ENCODE results near the gene DESI2.

The DESI2 gene

GRCh38 chr1:244652623-244653438 is at the start of gene DESI2:
Gene DESI2 (plus strand): TSS chr1:244653126. CDS start chr1:244653314, 188 bp downstream.
- peak; percentile 96 for DNase-seq (ENCODE audit: low read depth)

- DNase-seq (ENCODE audit: low read depth), result no peak
Measured at GRCh38 chr1:244603498-244603897, 49.4 kb upstream of the DESI2 start.

- DNase-seq (ENCODE audit: low read depth), result no peak
Measured at GRCh38 chr1:244605835-244606370, 47.0 kb upstream of the DESI2 start.

- DNase-seq (ENCODE audit: low read depth), result no peak
Measured at GRCh38 chr1:244614113-244614836, 38.7 kb upstream of the DESI2 start.

- DNase-seq (ENCODE audit: low read depth), result no peak
Measured at GRCh38 chr1:244614879-244615278, 38.0 kb upstream of the DESI2 start.

GRCh38 chr1:244615301-244615700 is 37.6 kb upstream of the DESI2 start:
- no peak for DNase-seq (ENCODE audit: low read depth)

GRCh38 chr1:244626709-244627108 is 26.2 kb upstream of the DESI2 start:
- no peak for DNase-seq (ENCODE audit: low read depth)

- DNase-seq (ENCODE audit: low read depth), result no peak
Measured at GRCh38 chr1:244628789-244629188, 24.1 kb upstream of the DESI2 start.

GRCh38 chr1:244633140-244633539 is 19.8 kb upstream of the DESI2 start:
- DNase-seq (ENCODE audit: low read depth), result no peak

- no peak for DNase-seq (ENCODE audit: low read depth)
Measured at GRCh38 chr1:244634546-244634945, 18.4 kb upstream of the DESI2 start.

GRCh38 chr1:244636488-244637259 is 16.3 kb upstream of the DESI2 start:
- no peak for DNase-seq (ENCODE audit: low read depth)

GRCh38 chr1:244639561-244639960 is 13.4 kb upstream of the DESI2 start:
- DNase-seq (ENCODE audit: low read depth), result no peak

GRCh38 chr1:244640917-244641316 is 12.0 kb upstream of the DESI2 start:
- DNase-seq (ENCODE audit: low read depth), result no peak

GRCh38 chr1:244642526-244642925 is 10.4 kb upstream of the DESI2 start:
- no peak for DNase-seq (ENCODE audit: low read depth)

GRCh38 chr1:244642988-244643387 is 9.9 kb upstream of the DESI2 start:
- no peak for DNase-seq (ENCODE audit: low read depth)

- DNase-seq (ENCODE audit: low read depth), result no peak
Measured at GRCh38 chr1:244645414-244645813, 7.5 kb upstream of the DESI2 start.

GRCh38 chr1:244645890-244646289 is 7.0 kb upstream of the DESI2 start:
- no peak for DNase-seq (ENCODE audit: low read depth)

- no peak for DNase-seq (ENCODE audit: low read depth)
Measured at GRCh38 chr1:244647819-244648218, 5.1 kb upstream of the DESI2 start.

GRCh38 chr1:244651956-244652622 is 837 bp upstream of the DESI2 start:
- no peak for DNase-seq (ENCODE audit: low read depth)

GRCh38 chr1:244653439-244654107 is 647 bp downstream of the DESI2 start:
- DNase-seq (ENCODE audit: low read depth), result no peak
